OCI-LY7 (cell line): ENCODE results near the gene KCTD2. TPM values are rescaled to one million over a fixed set of nuclear protein-coding genes. Genes with fewer than 3 reads are reported as not detected.

Source experiments
- BruUV-seq: library from RNA; stranded (reverse); fragments of 400-500 nt; replicated peaks from 2 replicates; lab custom pipeline; 2021; lab: Mats Ljungman, UMichigan
- CTCF ChIA-PET: fragments of 300-600 bp; sonication (Branson Sonifier 250); formaldehyde crosslinking; loops from one replicate; lab custom pipeline; 2022; ENCODE audit warnings: antibody characterized with exemption; ENCODE audit not compliant: unreplicated experiment; lab: Charles Lee
- POLR2A ChIA-PET: fragments of 300-600 bp; sonication (Branson Sonifier 250); formaldehyde crosslinking; loops from one replicate; lab custom pipeline; 2022; ENCODE audit warnings: antibody characterized with exemption; lab: Charles Lee
- DNase-seq: peaks from one replicate; pipeline ENCODE4 v3.0.0-alpha.2; 2015; ENCODE audit warnings: low spot score
- H2AFZ ChIP-seq: fragments of 200-600 bp; sonication (generic), shearing (Covaris generic); 2 replicates; pipeline ENCODE4 v1.6.1; 2014; ENCODE audit warnings: mild to moderate bottlenecking, antibody characterized with exemption, low read length, moderate library complexity
- H3K27ac ChIP-seq: fragments of 200-600 bp; sonication (generic); 2 replicates; pipeline ENCODE4 v1.5.1; 2014; ENCODE audit warnings: mixed run types, low read depth, mild to moderate bottlenecking, moderate library complexity, low read length, inconsistent platforms; ENCODE audit not compliant: poor library complexity, severe bottlenecking
- H3K36me3 ChIP-seq: fragments of 200-600 bp; sonication (generic); 2 replicates; pipeline ENCODE4 v1.6.1; 2014; ENCODE audit warnings: mild to moderate bottlenecking, antibody characterized with exemption, low read length, moderate library complexity, mixed read lengths; ENCODE audit not compliant: insufficient read depth
- H3K4me1 ChIP-seq: fragments of 200-600 bp; sonication (generic); 2 replicates; pipeline ENCODE4 v1.5.1; 2014; ENCODE audit warnings: mild to moderate bottlenecking, low read length; ENCODE audit not compliant: insufficient read depth, poor library complexity, severe bottlenecking
- H3K4me2 ChIP-seq: fragments of 200-600 bp; sonication (generic); 2 replicates; pipeline ENCODE4 v1.6.1; 2014; ENCODE audit warnings: mild to moderate bottlenecking, low read length
- H3K4me3 ChIP-seq: fragments of 200-600 bp; sonication (generic); 2 replicates; pipeline ENCODE4 v1.5.1; 2014; ENCODE audit warnings: mild to moderate bottlenecking, low read depth, low read length; ENCODE audit not compliant: poor library complexity, severe bottlenecking
- H3K79me2 ChIP-seq: fragments of 200-600 bp; sonication (generic); 2 replicates; pipeline ENCODE4 v1.6.1; 2016; ENCODE audit warnings: low read depth, mild to moderate bottlenecking, low read length, moderate library complexity, mixed read lengths; ENCODE audit not compliant: insufficient read depth
- H3K9me2 ChIP-seq: fragments of 200-600 bp; sonication (generic); 2 replicates; pipeline ENCODE4 v1.6.1; 2016; ENCODE audit warnings: mild to moderate bottlenecking, low read length, mixed read lengths; ENCODE audit not compliant: insufficient read depth
- H3K9me3 ChIP-seq: fragments of 200-600 bp; sonication (generic); 2 replicates; pipeline ENCODE4 v1.6.1; 2014; ENCODE audit warnings: mild to moderate bottlenecking, mixed run types, low read length, mixed read lengths
- H4K20me1 ChIP-seq: fragments of 200-600 bp; sonication (generic); 2 replicates; pipeline ENCODE4 v1.6.1; 2014; ENCODE audit warnings: mild to moderate bottlenecking, antibody characterized with exemption, low read length, moderate library complexity, mixed read lengths; ENCODE audit not compliant: insufficient read depth
- CTCF ChIP-seq: fragments of 200-600 bp; sonication (generic); conservative IDR thresholded peaks from 2 replicates; pipeline ENCODE4 v1.5.1; 2014; ENCODE audit warnings: mild to moderate bottlenecking, antibody characterized with exemption, low read length, moderate library complexity, mixed read lengths
- EZH2phosphoT487 ChIP-seq: fragments of 200-600 bp; sonication (generic); IDR thresholded peaks from 2 replicates; pipeline ENCODE4 v1.6.1; 2018; ENCODE audit warnings: low read depth, borderline replicate concordance, mild to moderate bottlenecking, mixed run types, antibody characterized with exemption, low read length, moderate library complexity, mixed read lengths
- intact Hi-C: fragments of 100-400 bp; cut with micrococcal nuclease; formaldehyde crosslinking; loops from one replicate; pipeline ENCODE4 v1.10.0; 2022; ENCODE audit not compliant: unreplicated experiment
- total RNA-seq, 2 experiments: library from RNA; depleted of rRNA in 1 of 2; stranded (reverse); fragments of >200 nt in 1 of 2; shearing (Covaris generic) in 1 of 2; gene quantifications; 2 replicates each; pipeline ENCODE4 v1.2.3, GENCODE V29; 2014 to 2022

The KCTD2 gene
- total RNA-seq, 2 experiments from 2014 or later = 21.0 to 29.8 TPM

- BruUV-seq = no TSS peak
- CTCF ChIA-PET = no interaction called here
Observed at GRCh38 chr17:75034236-75034908, 12.7 kb upstream of the KCTD2 start.

GRCh38 chr17:75036643-75037268 lies 10.3 kb upstream of the KCTD2 start:
- intact Hi-C loops = no loop called here
- no peaks in the 10 kb centered on the region for H3K79me2 ChIP-seq
- ChIA-PET POLR2A (interaction anchor here (0.7 to 1.2 kb wide), 3 partner anchors 21 to 25 kb away, joined by 3 to 4 read pairs (median 4); partner anchors contain the start of gene MRPL58), CTCF (no interaction called here)
- no TSS peak for BruUV-seq
- H3K27ac ChIP-seq = no peak overlapping the region
- H4K20me1 ChIP-seq = no peaks in the 10 kb centered on the region
- DNase-seq = no peak
- H3K4me2 ChIP-seq = no peak overlapping the region
- peaks cover 37% of the 10 kb centered on the region for H3K36me3 ChIP-seq
- H3K9me2 ChIP-seq = no peaks in the 10 kb centered on the region
- no peak overlapping the region for H3K4me3 ChIP-seq
- H2AFZ ChIP-seq = no peak overlapping the region
- peaks cover 13% of the 10 kb centered on the region for H3K4me1 ChIP-seq
- H3K9me3 ChIP-seq = no peaks in the 10 kb centered on the region
- no peak for TF ChIP-seq CTCF

More at GRCh38 chr17:75034236-75034908, 12.7 kb upstream of the KCTD2 start:
- no peaks in the 10 kb centered on the region for H3K9me2 ChIP-seq
- H3K27ac ChIP-seq = no peak overlapping the region
- H4K20me1 ChIP-seq = no peaks in the 10 kb centered on the region
- H3K4me1 ChIP-seq = peaks cover 13% of the 10 kb centered on the region
- no peak for TF ChIP-seq CTCF
- TF ChIP-seq EZH2phosphoT487 = no peak
- intact Hi-C loops = no loop called here
- no peaks in the 10 kb centered on the region for H3K79me2 ChIP-seq
- H3K4me3 ChIP-seq = peak overlapping the region; percentile 56
- H2AFZ ChIP-seq = no peak overlapping the region; the same call in 1 of the 2 replicates
- peak overlapping the region; percentile 58 for H3K4me2 ChIP-seq
- peak; percentile 74 for DNase-seq
- 0 out of 2 replicates have a peak, but pooled peaks cover 6% of the 10 kb centered on the region for H3K9me3 ChIP-seq
- peaks cover 13% of the 10 kb centered on the region for H3K36me3 ChIP-seq
- POLR2A ChIA-PET = interaction anchor here (0.9 kb wide), 1 partner anchor 21 kb away, joined by 4 read pairs; the partner anchor contains the start of gene MRPL58

- Histone ChIP-seq H3K79me2 (no peaks in the 10 kb centered on the region), H3K36me3 (peaks cover 45% of the 10 kb centered on the region), H4K20me1 (no peaks in the 10 kb centered on the region), H3K4me2 (no peak overlapping the region), H3K9me2 (no peaks in the 10 kb centered on the region), H3K4me3 (no peak overlapping the region), H3K27ac (no peak overlapping the region), H2AFZ (no peak overlapping the region), H3K4me1 (peaks cover 6% of the 10 kb centered on the region), H3K9me3 (no peaks in the 10 kb centered on the region)
- BruUV-seq = no TSS peak
- ChIA-PET POLR2A (no interaction called here), CTCF (interaction anchor here (0.6 kb wide), 1 partner anchor 168 kb away, joined by 3 read pairs; no protein-coding TSS in a partner anchor)
- no peak for DNase-seq
- intact Hi-C loops = no loop called here
- TF ChIP-seq EZH2phosphoT487 (no peak), CTCF (no peak)
Observed at GRCh38 chr17:75039238-75039637, 7.8 kb upstream of the KCTD2 start.
